Neuronal stem cell (in vitro differentiated cells): ENCODE measurements around the gene SSH3.

Experiments used
- DNase-seq: peaks from one replicate; pipeline ENCODE4 v3.0.0-alpha.2; 2013; ENCODE audit warnings: low spot score
- H2AFZ ChIP-seq: one replicate; pipeline ENCODE4 v1.6.1; 2013; ENCODE audit warnings: mild to moderate bottlenecking, low read length, inconsistent platforms
- H2AK5ac ChIP-seq: 2 replicates; pipeline ENCODE4 v1.6.1; 2013; ENCODE audit warnings: low read depth, mild to moderate bottlenecking, inconsistent platforms, low read length, moderate library complexity, mixed read lengths
- H2BK120ac ChIP-seq: 2 replicates; pipeline ENCODE4 v1.6.1; 2013; ENCODE audit warnings: low read depth, mild to moderate bottlenecking, inconsistent platforms, low read length, moderate library complexity, mixed read lengths
- H2BK12ac ChIP-seq: one replicate; pipeline ENCODE4 v1.6.1; 2013; ENCODE audit warnings: low read length, inconsistent platforms
- H2BK15ac ChIP-seq: 2 replicates; pipeline ENCODE4 v1.6.1; 2013; ENCODE audit warnings: mild to moderate bottlenecking, low read length, inconsistent platforms, mixed read lengths
- H2BK5ac ChIP-seq: one replicate; pipeline ENCODE4 v1.6.1; 2013; ENCODE audit warnings: inconsistent platforms, mild to moderate bottlenecking, low read length, moderate library complexity
- H3K14ac ChIP-seq: one replicate; pipeline ENCODE4 v1.6.1; 2013; ENCODE audit warnings: low read length, inconsistent platforms
- H3K18ac ChIP-seq: 2 replicates; pipeline ENCODE4 v1.6.1; 2013; ENCODE audit warnings: low read length, inconsistent platforms
- H3K23ac ChIP-seq: 2 replicates; pipeline ENCODE4 v1.6.1; 2013; ENCODE audit warnings: low read depth, mild to moderate bottlenecking, mixed read lengths, low read length, inconsistent platforms; ENCODE audit not compliant: poor library complexity
- H3K27ac ChIP-seq: replicated peaks from 3 replicates; pipeline ENCODE4 v1.5.1; 2013; ENCODE audit warnings: low read length, inconsistent platforms
- H3K27me3 ChIP-seq, 3 experiments: 2 replicates each; pipeline ENCODE4 v1.6.1; 2013; ENCODE audit warnings: low read length in 3 of 3, mild to moderate bottlenecking in 2 of 3, inconsistent platforms in 1 of 3, low read depth in 1 of 3, mixed read lengths in 1 of 3, moderate library complexity in 1 of 3; ENCODE audit not compliant: control insufficient read depth in 3 of 3, insufficient read depth in 3 of 3
- H3K36me3 ChIP-seq, 2 donors: replicated peaks in 1 of 2; 2 replicates each; pipeline ENCODE4 v1.6.1; 2013; ENCODE audit warnings: low read length in 2 of 2; ENCODE audit not compliant: control insufficient read depth in 2 of 2, insufficient read depth in 2 of 2
- H3K4ac ChIP-seq: 2 replicates; pipeline ENCODE4 v1.6.1; 2013; ENCODE audit warnings: inconsistent platforms, mild to moderate bottlenecking, low read length, moderate library complexity
- H3K4me1 ChIP-seq, 2 donors: 1 replicate in 1 of 2; 2 replicates in 1 of 2; pipeline ENCODE4 v1.6.1; 2013; ENCODE audit warnings: low read length in 2 of 2, low read depth in 1 of 2; ENCODE audit not compliant: control insufficient read depth in 2 of 2, insufficient read depth in 1 of 2
- H3K4me2 ChIP-seq: one replicate; pipeline ENCODE4 v1.6.1; 2013; ENCODE audit warnings: mild to moderate bottlenecking, low read length, inconsistent platforms; ENCODE audit not compliant: insufficient read depth, poor library complexity, severe bottlenecking
- H3K4me3 ChIP-seq, 2 donors: 2 replicates each; pipeline ENCODE4 v1.5.1; 2013; ENCODE audit warnings: low read length in 2 of 2, mild to moderate bottlenecking in 2 of 2, inconsistent platforms in 1 of 2, moderate library complexity in 1 of 2
- H3K79me1 ChIP-seq: one replicate; pipeline ENCODE4 v1.6.1; 2013; ENCODE audit warnings: low read depth, mild to moderate bottlenecking, inconsistent platforms, low read length, moderate library complexity
- H3K9ac ChIP-seq: one replicate; pipeline ENCODE4 v1.6.1; 2013; ENCODE audit warnings: mild to moderate bottlenecking, low read depth, low read length, inconsistent platforms; ENCODE audit not compliant: poor library complexity
- H3K9me3 ChIP-seq, 2 donors: replicated peaks in 1 of 2; 2 replicates each; pipeline versions ENCODE3 to v1.6.1; 2013; ENCODE audit warnings: low read length in 2 of 2, mild to moderate bottlenecking in 2 of 2, inconsistent platforms in 1 of 2, low read depth in 1 of 2, mixed read lengths in 1 of 2, moderate library complexity in 1 of 2; ENCODE audit not compliant: control insufficient read depth in 2 of 2, insufficient read depth in 1 of 2
- H4K8ac ChIP-seq: one replicate; pipeline ENCODE4 v1.6.1; 2013; ENCODE audit warnings: low read depth, mild to moderate bottlenecking, inconsistent platforms, low read length, moderate library complexity
- H4K91ac ChIP-seq: one replicate; pipeline ENCODE4 v1.6.1; 2013; ENCODE audit warnings: low read length, low read depth, mild to moderate bottlenecking, inconsistent platforms; ENCODE audit not compliant: poor library complexity
- WGBS, 2 donors: extraction: QIAGEN DNeasy Blood & Tissue Kit; methylation state at CpG; one replicate each; pipeline ENCODE4 v1.1.7; 2013; ENCODE audit warnings: missing lambda C conversion rate in 2 of 2, mixed read lengths in 1 of 2; ENCODE audit not compliant: insufficient read length in 2 of 2, insufficient replicate concordance in 1 of 2; ENCODE audit errors: extremely low coverage in 2 of 2; 5-methylcytosine and 5-hydroxymethylcytosine counted together

The SSH3 gene

GRCh38 chr11:67299471-67300191 is 3.7 kb upstream of the SSH3 start:
- H3K4ac ChIP-seq: no peak overlapping the region
- H2BK120ac ChIP-seq: no peak overlapping the region
- no peak overlapping the region for H2BK15ac ChIP-seq
- H2BK12ac ChIP-seq: peak overlapping the region; percentile 30
- peaks cover 4 to 20% of the 10 kb centered on the region in 2 donors for H3K9me3 ChIP-seq
- H3K36me3 ChIP-seq: peaks cover 24 to 66% of the 10 kb centered on the region in 2 donors
- no peaks in the 10 kb centered on the region for H3K79me1 ChIP-seq
- DNase-seq: no peak
- peak overlapping the region; percentile 44 for H3K9ac ChIP-seq
- no peak overlapping the region for H3K4me2 ChIP-seq
- H3K4me1 ChIP-seq: peaks cover 0 to 12% of the 10 kb centered on the region in 2 donors
- H3K18ac ChIP-seq: no peak overlapping the region
- H4K91ac ChIP-seq: no peak overlapping the region
- H3K14ac ChIP-seq: no peak overlapping the region
- H3K27ac ChIP-seq: no peak overlapping the region
- H2AFZ ChIP-seq: no peak overlapping the region
- H3K4me3 ChIP-seq: peak overlapping the region in 1 of 2 donors; percentile 28
- H2AK5ac ChIP-seq: no peak overlapping the region
- H2BK5ac ChIP-seq: peak overlapping the region; percentile 53
- H3K23ac ChIP-seq: no peak overlapping the region
- peak overlapping the region; percentile 82 for H4K8ac ChIP-seq
- H3K27me3 ChIP-seq: peaks cover 0 to 9% (median 0%) of the 10 kb centered on the region in 3 experiments
- no CpG with 5 or more reads among the region's 29 CpGs for WGBS, 2 donors

- H4K8ac ChIP-seq: no peak overlapping the region
- no peak overlapping the region for H2BK15ac ChIP-seq
- peak overlapping the region; percentile 61 for H2BK120ac ChIP-seq
- no peak overlapping the region for H3K4me3 ChIP-seq
- no peak overlapping the region for H3K27ac ChIP-seq
- no peak overlapping the region for H3K4me2 ChIP-seq
- no CpG with 5 or more reads among the region's 13 CpGs for WGBS, 2 donors
- DNase-seq: no peak
- no peak overlapping the region for H3K4ac ChIP-seq
- no peak overlapping the region for H2BK5ac ChIP-seq
- no peak overlapping the region for H3K18ac ChIP-seq
- H2AFZ ChIP-seq: no peak overlapping the region
- peaks cover 4 to 15% of the 10 kb centered on the region in 2 donors for H3K9me3 ChIP-seq
- peaks cover 0 to 12% of the 10 kb centered on the region in 2 donors for H3K4me1 ChIP-seq
- peaks cover 0 to 13% (median 0%) of the 10 kb centered on the region in 3 experiments for H3K27me3 ChIP-seq
- H3K9ac ChIP-seq: no peak overlapping the region
- H3K36me3 ChIP-seq: peaks cover 24 to 60% of the 10 kb centered on the region in 2 donors
- H3K79me1 ChIP-seq: no peaks in the 10 kb centered on the region
- no peak overlapping the region for H3K14ac ChIP-seq
- no peak overlapping the region for H3K23ac ChIP-seq
- no peak overlapping the region for H2AK5ac ChIP-seq
- H4K91ac ChIP-seq: no peak overlapping the region
- no peak overlapping the region for H2BK12ac ChIP-seq
These were observed 3.0 kb upstream of the SSH3 start for GRCh38 chr11:67300256-67300755.

GRCh38 chr11:67300756-67301312 is 2.5 kb upstream of the SSH3 start:
- Histone ChIP-seq H3K36me3 (peaks cover 24 to 55% of the 10 kb centered on the region in 2 donors), H3K23ac (peak overlapping the region; percentile 85), H3K4ac (peak overlapping the region; percentile 23), H4K91ac (no peak overlapping the region), H2AFZ (no peak overlapping the region), H3K79me1 (no peaks in the 10 kb centered on the region), H2AK5ac (no peak overlapping the region), H3K27ac (no peak overlapping the region), H3K4me3 (no peak overlapping the region), H2BK12ac (peak overlapping the region; percentile 73), H2BK5ac (no peak overlapping the region), H3K4me2 (no peak overlapping the region), H3K27me3 (peaks cover 0 to 14% (median 0%) of the 10 kb centered on the region in 3 experiments), H3K4me1 (peaks cover 0 to 12% of the 10 kb centered on the region in 2 donors), H3K9ac (peak overlapping the region; percentile 21), H3K9me3 (peaks cover 4 to 10% of the 10 kb centered on the region in 2 donors), H4K8ac (no peak overlapping the region), H2BK120ac (no peak overlapping the region), H3K14ac (no peak overlapping the region), H3K18ac (no peak overlapping the region), H2BK15ac (no peak overlapping the region)
- DNase-seq: no peak
- WGBS, 2 donors: no CpG with 5 or more reads among the region's 22 CpGs

GRCh38 chr11:67301313-67301921 is 1.9 kb upstream of the SSH3 start:
- peak overlapping the region; percentile 31 for H3K14ac ChIP-seq
- no peaks in the 10 kb centered on the region for H3K79me1 ChIP-seq
- H3K27ac ChIP-seq: no peak overlapping the region
- H3K23ac ChIP-seq: peak overlapping the region; percentile 85
- H3K36me3 ChIP-seq: peaks cover 24 to 49% of the 10 kb centered on the region in 2 donors
- peak overlapping the region; percentile 38 for H3K18ac ChIP-seq
- H2AFZ ChIP-seq: no peak overlapping the region
- H2AK5ac ChIP-seq: no peak overlapping the region
- no peak overlapping the region for H2BK120ac ChIP-seq
- H3K4me3 ChIP-seq: no peak overlapping the region
- no peak overlapping the region for H3K4ac ChIP-seq
- no peak overlapping the region for H4K91ac ChIP-seq
- no peak overlapping the region for H4K8ac ChIP-seq
- H3K27me3 ChIP-seq: peaks cover 0 to 14% (median 0%) of the 10 kb centered on the region in 3 experiments
- H2BK5ac ChIP-seq: no peak overlapping the region
- no peak for DNase-seq
- no peak overlapping the region for H3K9ac ChIP-seq
- H2BK15ac ChIP-seq: no peak overlapping the region
- H3K9me3 ChIP-seq: peaks cover 4% of the 10 kb centered on the region in 2 donors
- H2BK12ac ChIP-seq: no peak overlapping the region
- peaks cover 0 to 12% of the 10 kb centered on the region in 2 donors for H3K4me1 ChIP-seq
- H3K4me2 ChIP-seq: no peak overlapping the region
- WGBS, 2 donors: no CpG with 5 or more reads among the region's 28 CpGs
